Testis (tissue), 3 donors: ENCODE measurements around the gene SMIM44. TPM values are rescaled to one million over a fixed set of nuclear protein-coding genes. Genes with fewer than 3 reads are reported as not detected.

Experiments
- DNase-seq: peaks from one replicate; pipeline ENCODE4 v3.0.0-alpha.2; 2019
- H3K27ac ChIP-seq, 2 donors: fragments of 200-600 bp; sonication (generic); one replicate each; pipeline ENCODE4 v1.5.1; 2019
- H3K27me3 ChIP-seq: fragments of 200-600 bp; sonication (generic); one replicate; pipeline ENCODE4 v1.5.1; 2019
- H3K36me3 ChIP-seq: fragments of 200-600 bp; sonication (generic); one replicate; pipeline ENCODE4 v1.5.1; 2017; ENCODE audit warnings: low read depth; ENCODE audit errors: missing control alignments
- H3K4me1 ChIP-seq: fragments of 200-600 bp; sonication (generic); one replicate; pipeline ENCODE4 v1.5.1; 2019
- H3K4me3 ChIP-seq, 2 donors: fragments of 200-600 bp; sonication (generic); one replicate each; pipeline ENCODE4 v1.5.1; 2017 to 2019
- H3K9me3 ChIP-seq: fragments of 200-600 bp; sonication (generic); one replicate; pipeline ENCODE4 v1.5.1; 2017
- POLR2A ChIP-seq: fragments of 450-650 bp; IDR thresholded peaks from one replicate; pipeline ENCODE4 v1.6.1; 2017; ENCODE audit warnings: antibody characterized with exemption, mild to moderate bottlenecking, moderate library complexity
- WGBS, 2 donors: methylation state at CpG; one replicate each; pipeline ENCODE4 v1.1.5; 2018; 5-methylcytosine and 5-hydroxymethylcytosine counted together
- intact Hi-C: fragments of 100-400 bp; cut with DNase I; formaldehyde crosslinking; loops from one replicate; pipeline ENCODE4 v1.15.1; 2023; ENCODE audit warnings: low total_unique reads
- polyA plus RNA-seq: library from polyadenylated mRNA; stranded (reverse); fragments of 350-450 nt; fragmentation: Illumina TruSeq; extraction: RNeasy Lipid Tissue Mini Kit (QIAGEN cat#74804); gene quantifications from one replicate; pipeline ENCODE4 v1.2.3, GENCODE V29; 2014; ENCODE audit warnings: low read depth, low replicate concordance; ENCODE audit not compliant: insufficient read depth
- total RNA-seq, 2 donors: library from RNA; depleted of rRNA; stranded (reverse); fragments of >200 nt; gene quantifications; one replicate each; pipeline ENCODE4 v1.2.3, GENCODE V29; 2016
- TF ChIP-seq, protein P1 (sequence below), 3 experiments: fragments of 450-650 bp in 2 of 3; fragments of 200-600 bp in 1 of 3; sonication (generic) in 1 of 3; IDR thresholded peaks; one replicate each; pipeline ENCODE4 v1.5.1; 2016 to 2019; ENCODE audit warnings: antibody characterized with exemption in 3 of 3, mild to moderate bottlenecking in 2 of 3, moderate library complexity in 1 of 3

SMIM44 gene
- total and polyA plus RNA-seq, 3 donors from 2014 or later, result not detected

DNA sequence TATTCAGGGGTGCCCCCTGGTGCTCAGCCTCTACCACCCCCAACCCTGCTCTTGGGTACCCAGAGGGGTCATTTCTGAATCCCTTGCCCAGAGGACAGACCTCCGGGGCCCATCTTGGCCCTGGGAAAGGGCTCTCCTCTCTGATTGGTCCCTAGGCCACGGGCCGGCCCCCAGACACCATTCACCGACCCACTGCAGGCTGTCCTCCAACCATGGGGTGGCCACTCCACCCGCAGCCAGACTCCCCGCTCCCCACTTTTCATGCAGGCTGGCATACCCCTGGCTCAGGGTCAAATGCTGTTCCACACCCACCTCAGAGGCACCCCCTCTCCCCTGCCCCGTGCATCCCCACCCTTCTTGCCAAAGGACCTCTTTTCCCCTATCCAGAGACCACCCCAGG lies 17.7 kb downstream of the SMIM44 start:
- 77 to 86% methylated on average over 5 to 7 of the region's 7 CpGs for WGBS, 2 donors
- intact Hi-C loops, result no loop called here
- no peak for TF ChIP-seq POLR2A
- TF ChIP-seq, protein P1, sequence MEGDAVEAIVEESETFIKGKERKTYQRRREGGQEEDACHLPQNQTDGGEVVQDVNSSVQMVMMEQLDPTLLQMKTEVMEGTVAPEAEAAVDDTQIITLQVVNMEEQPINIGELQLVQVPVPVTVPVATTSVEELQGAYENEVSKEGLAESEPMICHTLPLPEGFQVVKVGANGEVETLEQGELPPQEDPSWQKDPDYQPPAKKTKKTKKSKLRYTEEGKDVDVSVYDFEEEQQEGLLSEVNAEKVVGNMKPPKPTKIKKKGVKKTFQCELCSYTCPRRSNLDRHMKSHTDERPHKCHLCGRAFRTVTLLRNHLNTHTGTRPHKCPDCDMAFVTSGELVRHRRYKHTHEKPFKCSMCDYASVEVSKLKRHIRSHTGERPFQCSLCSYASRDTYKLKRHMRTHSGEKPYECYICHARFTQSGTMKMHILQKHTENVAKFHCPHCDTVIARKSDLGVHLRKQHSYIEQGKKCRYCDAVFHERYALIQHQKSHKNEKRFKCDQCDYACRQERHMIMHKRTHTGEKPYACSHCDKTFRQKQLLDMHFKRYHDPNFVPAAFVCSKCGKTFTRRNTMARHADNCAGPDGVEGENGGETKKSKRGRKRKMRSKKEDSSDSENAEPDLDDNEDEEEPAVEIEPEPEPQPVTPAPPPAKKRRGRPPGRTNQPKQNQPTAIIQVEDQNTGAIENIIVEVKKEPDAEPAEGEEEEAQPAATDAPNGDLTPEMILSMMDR (IDR thresholded peaks at IDR 0.05), result no peak

DNA sequence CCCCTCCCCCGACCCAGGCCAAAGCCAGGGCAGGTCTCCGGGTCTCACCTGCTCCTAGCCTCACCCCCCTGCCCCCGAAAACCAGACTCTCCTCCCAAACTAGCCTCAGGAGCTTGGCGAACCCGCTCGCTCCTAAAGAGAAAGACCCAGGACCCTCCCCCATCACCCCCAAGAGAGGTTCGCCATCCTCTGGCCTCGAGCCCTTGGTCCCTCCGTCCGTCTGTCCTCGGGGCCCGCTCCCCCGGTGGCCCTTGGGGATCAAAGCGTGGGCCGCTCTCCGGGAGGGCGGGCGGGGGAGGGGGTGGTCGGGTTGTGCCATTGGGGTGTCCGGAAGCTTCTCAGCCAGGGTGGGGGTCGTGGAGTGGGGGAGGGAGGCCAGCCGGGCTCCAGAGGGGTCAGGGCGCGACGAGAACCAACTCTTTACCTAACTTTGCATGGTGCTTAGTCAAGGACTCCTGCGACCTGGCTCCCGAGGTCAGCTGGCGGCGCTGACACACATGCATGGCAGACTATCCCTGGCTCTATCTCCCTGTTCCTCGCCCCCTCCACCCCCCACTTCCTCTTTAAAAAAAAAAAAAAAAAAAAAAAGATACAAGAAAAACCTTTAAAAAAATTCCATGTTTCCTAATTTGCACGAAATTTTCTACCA lies 18.5 kb downstream of the SMIM44 start:
- Histone ChIP-seq H3K36me3 (no peaks in the 10 kb centered on the region), H3K9me3 (no peaks in the 10 kb centered on the region), H3K4me3 (peak overlapping the region in 1 of 2 donors; percentile 36), H3K4me1 (peaks cover 24% of the 10 kb centered on the region), H3K27me3 (no peaks in the 10 kb centered on the region), H3K27ac (peak overlapping the region in 1 of 2 donors; percentile 32)
- WGBS, 2 donors, result 35 to 38% methylated on average over 17 to 29 of the region's 31 CpGs
- intact Hi-C loops, result no loop called here
- no peak for DNase-seq
- TF ChIP-seq, protein P1 (IDR thresholded peaks at IDR 0.05), result no peak
- TF ChIP-seq POLR2A, result no peak

More for the DNA sequence above, 17.7 kb downstream of the SMIM44 start:
- Histone ChIP-seq H3K9me3 (no peaks in the 10 kb centered on the region), H3K4me3 (no peak overlapping the region), H3K36me3 (no peaks in the 10 kb centered on the region), H3K27me3 (no peaks in the 10 kb centered on the region), H3K27ac (peak overlapping the region in 1 of 2 donors; percentile 41), H3K4me1 (peaks cover 15% of the 10 kb centered on the region)
- DNase-seq, result no peak

DNA sequence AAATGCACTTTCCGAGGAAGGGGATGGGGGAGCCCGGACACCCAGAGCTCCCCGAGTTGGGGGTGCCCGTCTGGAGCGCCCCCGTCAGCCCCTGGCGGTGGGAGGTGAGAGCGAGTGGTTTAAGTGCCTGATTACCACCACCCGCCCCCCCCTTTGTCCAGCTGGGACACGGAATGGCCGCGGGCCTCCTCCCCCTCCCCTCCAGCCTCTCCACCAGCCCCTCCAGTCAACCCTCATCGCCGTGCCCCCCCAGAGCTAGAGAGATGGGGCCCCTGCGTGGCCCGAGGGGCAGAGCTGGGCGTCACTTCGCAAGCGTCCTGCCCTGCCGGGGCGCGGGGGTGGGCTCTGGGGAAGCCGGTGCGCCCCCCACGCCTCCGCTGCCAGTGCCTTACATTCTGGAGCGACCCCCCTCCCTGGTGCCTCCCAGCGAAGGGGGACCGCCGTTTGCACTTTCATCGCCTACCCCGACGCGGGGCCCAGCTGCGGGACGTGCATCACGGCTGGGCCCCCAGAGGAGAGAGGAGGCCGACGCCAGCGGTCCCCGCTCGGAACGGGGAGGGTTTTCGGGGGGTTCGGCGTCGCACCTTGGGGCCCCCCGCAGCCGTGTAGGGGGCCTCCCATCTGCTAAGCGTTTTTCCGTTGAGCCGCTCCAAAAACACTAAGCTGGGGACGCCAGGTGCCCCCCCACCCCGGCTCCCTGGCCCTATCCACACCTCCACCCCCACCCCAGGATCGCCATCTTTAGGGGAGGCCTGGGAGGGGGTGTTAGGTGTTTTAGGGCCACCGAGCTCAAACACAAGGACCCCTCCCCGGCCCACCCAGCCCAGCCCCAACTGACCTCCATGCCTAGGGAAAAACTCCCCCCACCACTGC lies 19.3 kb downstream of the SMIM44 start:
- intact Hi-C loops, result no loop called here
- TF ChIP-seq POLR2A, result no peak
- TF ChIP-seq, protein P1 (IDR thresholded peaks at IDR 0.05), result no peak
- Histone ChIP-seq H3K9me3 (no peaks in the 10 kb centered on the region), H3K36me3 (no peaks in the 10 kb centered on the region), H3K27me3 (no peaks in the 10 kb centered on the region), H3K27ac (peak overlapping the region in 1 of 2 donors; percentile 32), H3K4me1 (peaks cover 30% of the 10 kb centered on the region), H3K4me3 (peak overlapping the region; percentile 9 to 36)
- no peak for DNase-seq
- 63 to 64% methylated on average over 16 to 47 of the region's 57 CpGs for WGBS, 2 donors

DNA sequence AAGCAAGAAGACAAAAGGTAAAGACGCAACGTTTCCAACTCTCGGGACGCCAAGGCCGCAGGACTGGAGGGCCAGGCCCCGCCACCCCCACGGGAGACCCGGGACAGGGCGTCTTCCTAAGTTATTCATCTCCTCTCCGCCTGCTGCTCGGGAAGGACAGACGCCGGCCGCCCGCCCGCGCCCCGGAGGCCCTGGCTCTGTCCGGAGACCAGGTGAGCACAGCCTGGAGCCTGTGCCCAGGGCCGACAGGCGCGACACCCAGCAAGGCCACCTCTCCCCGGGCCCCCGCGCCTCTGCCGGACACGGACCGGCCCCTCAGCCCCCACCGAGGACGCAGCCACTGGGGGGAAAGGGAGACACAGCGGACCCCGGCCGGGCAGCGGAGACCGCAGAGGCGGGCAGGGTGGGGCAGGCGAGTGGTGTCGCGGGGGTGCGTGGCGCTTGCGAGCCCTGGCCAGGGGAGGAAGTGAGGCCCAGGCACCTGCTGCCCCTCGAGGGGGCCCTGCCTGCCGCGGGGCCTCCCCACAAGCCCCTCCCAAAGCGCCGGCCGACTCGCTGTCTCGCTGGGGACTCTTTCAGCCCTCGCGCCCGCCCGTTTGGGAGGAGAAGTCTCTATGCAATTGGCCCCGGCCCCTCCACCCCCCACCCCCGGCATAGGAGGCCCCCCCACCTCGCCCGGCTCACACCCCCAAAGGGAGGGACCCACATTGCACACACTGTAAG lies 20.1 kb downstream of the SMIM44 start:
- peak overlapping the region in 1 of 2 donors; percentile 36 for H3K4me3 ChIP-seq
- TF ChIP-seq, protein P1 (IDR thresholded peaks at IDR 0.05), result no peak
- no peak for TF ChIP-seq POLR2A
- intact Hi-C loops, result no loop called here
- WGBS, 2 donors, result 39 to 70% methylated on average over 32 to 56 of the region's 58 CpGs
- H3K9me3 ChIP-seq, result no peaks in the 10 kb centered on the region
- peaks cover 38% of the 10 kb centered on the region for H3K4me1 ChIP-seq
- no peaks in the 10 kb centered on the region for H3K27me3 ChIP-seq
- H3K36me3 ChIP-seq, result no peaks in the 10 kb centered on the region
- DNase-seq, result no peak
- peak overlapping the region; percentile 32 to 45 for H3K27ac ChIP-seq
